D721Med (cell line): Measurements from ENCODE around the gene CTDP1.

Experiments
- DNase-seq: peaks from one replicate; pipeline ENCODE4 v3.0.0; 2011; ENCODE audit warnings: low spot score; ENCODE audit not compliant: insufficient read length
- FAIRE-seq: peaks from 2 replicates; lab custom pipeline; 2011; peaks lifted over from hg19 to GRCh38; lab: Jason Lieb, UNC
- CTCF ChIP-seq: IDR thresholded peaks from 2 replicates; pipeline ENCODE4 v1.5.1; 2012; ENCODE audit warnings: mild to moderate bottlenecking, control low read depth; ENCODE audit not compliant: insufficient read depth; ENCODE audit errors: missing control alignments

CTDP1 gene

GRCh38 chr18:79774111-79774510, 94.5 kb downstream of the CTDP1 start:
- DNase-seq (no peak), FAIRE-seq (no peak)
- TF ChIP-seq CTCF, result no peak

GRCh38 chr18:79775441-79776221, 96.0 kb downstream of the CTDP1 start:
- no peak for FAIRE-seq
- TF ChIP-seq CTCF, result no peak

GRCh38 chr18:79776674-79777073, 97.1 kb downstream of the CTDP1 start:
- TF ChIP-seq CTCF, result no peak
- FAIRE-seq (no peak), DNase-seq (no peak)

More at GRCh38 chr18:79775441-79776221, 96.0 kb downstream of the CTDP1 start:
- no peak for DNase-seq

GRCh38 chr18:79778291-79778791, 98.7 kb downstream of the CTDP1 start:
- TF ChIP-seq CTCF, result no peak
- FAIRE-seq (no peak), DNase-seq (no peak)

GRCh38 chr18:79779021-79779699, 99.6 kb downstream of the CTDP1 start:
- no peak for DNase-seq
- TF ChIP-seq CTCF, result no peak
- peak; percentile 51 for FAIRE-seq

- DNase-seq, result no peak
Observed at GRCh38 chr18:79779700-79780190, 100.1 kb downstream of the CTDP1 start.

More at GRCh38 chr18:79779700-79780190, 100.1 kb downstream of the CTDP1 start:
- TF ChIP-seq CTCF, result no peak
- FAIRE-seq, result no peak
